ENCODE data around the gene TECPR1. TPM values are rescaled to one million over a fixed set of nuclear protein-coding genes. Genes with fewer than 3 reads are reported as not detected.

Gene TECPR1
- total RNA-seq, 1 experiment from 2014 or later: 26.4 TPM

GRCh38 chr7:98203964-98204605 is 47.9 kb downstream of the TECPR1 start:
- H3K36me3 Mint-ChIP-seq (ENCODE audit: insufficient read depth, unreplicated experiment): peaks cover 41% of the 10 kb centered on the region
- TF ChIP-seq CTCF (IDR thresholded peaks at IDR 0.05; ENCODE audit: insufficient read depth in 1 of 2, low read depth in 1 of 2, low read length in 1 of 2, severe bottlenecking in 1 of 2, unreplicated experiment in 1 of 2): no peak
- no peaks in the 10 kb centered on the region for H3K27me3 Mint-ChIP-seq (ENCODE audit: insufficient read depth, unreplicated experiment)
- H3K9me3 ChIP-seq: no peaks in the 10 kb centered on the region
- no peak overlapping the region for H3K4me3 ChIP-seq (ENCODE audit: low read depth, low read length)
- peak overlapping the region; percentile 50 for H3K27ac Mint-ChIP-seq (ENCODE audit: unreplicated experiment)
- CTCF ChIA-PET: no interaction called here
- peaks cover 7% of the 10 kb centered on the region for H3K4me1 ChIP-seq
- intact Hi-C loops (cut with micrococcal nuclease; ENCODE audit: unreplicated experiment): no loop called here
- peaks cover 7% of the 10 kb centered on the region for H3K4me1 Mint-ChIP-seq (ENCODE audit: low read depth, unreplicated experiment)
- no peak overlapping the region for H3K4me3 Mint-ChIP-seq (ENCODE audit: unreplicated experiment)
- H3K27me3 ChIP-seq (replicated peaks; ENCODE audit: control insufficient read depth, insufficient read depth, low read length): no peaks in the 10 kb centered on the region
- DNase-seq: no peak
- H3K36me3 ChIP-seq (ENCODE audit: control insufficient read depth, insufficient read depth, low read length): peaks cover 2% of the 10 kb centered on the region
- H3K9me3 Mint-ChIP-seq (ENCODE audit: unreplicated experiment): no peaks in the 10 kb centered on the region
- POLR2A ChIA-PET: no interaction called here
- BruUV-seq (replicated peaks): no TSS peak

GRCh38 chr7:98203261-98203963 is 48.6 kb downstream of the TECPR1 start:
- Histone ChIP-seq H3K4me3 (ENCODE audit: low read depth, low read length) (no peak overlapping the region), H3K9me3 (no peaks in the 10 kb centered on the region), H3K36me3 (ENCODE audit: control insufficient read depth, insufficient read depth, low read length) (peaks cover 2% of the 10 kb centered on the region), H3K4me1 (peaks cover 7% of the 10 kb centered on the region), H3K27me3 (replicated peaks; ENCODE audit: control insufficient read depth, insufficient read depth, low read length) (no peaks in the 10 kb centered on the region)
- TF ChIP-seq CTCF (IDR thresholded peaks at IDR 0.05; ENCODE audit: insufficient read depth in 1 of 2, low read depth in 1 of 2, low read length in 1 of 2, severe bottlenecking in 1 of 2, unreplicated experiment in 1 of 2): no peak
- ChIA-PET POLR2A (no interaction called here), CTCF (no interaction called here)
- BruUV-seq (replicated peaks): no TSS peak
- Mint-ChIP-seq H3K4me3 (ENCODE audit: unreplicated experiment) (no peak overlapping the region), H3K36me3 (ENCODE audit: insufficient read depth, unreplicated experiment) (peaks cover 41% of the 10 kb centered on the region), H3K27ac (ENCODE audit: unreplicated experiment) (no peak overlapping the region), H3K9me3 (ENCODE audit: unreplicated experiment) (no peaks in the 10 kb centered on the region), H3K4me1 (ENCODE audit: low read depth, unreplicated experiment) (peaks cover 7% of the 10 kb centered on the region), H3K27me3 (ENCODE audit: insufficient read depth, unreplicated experiment) (no peaks in the 10 kb centered on the region)
- no peak for DNase-seq
- intact Hi-C loops (cut with micrococcal nuclease; ENCODE audit: unreplicated experiment): no loop called here

- Histone ChIP-seq H3K27me3 (replicated peaks; ENCODE audit: control insufficient read depth, insufficient read depth, low read length) (no peaks in the 10 kb centered on the region), H3K4me1 (peaks cover 7% of the 10 kb centered on the region), H3K36me3 (ENCODE audit: control insufficient read depth, insufficient read depth, low read length) (peaks cover 2% of the 10 kb centered on the region), H3K9me3 (no peaks in the 10 kb centered on the region), H3K4me3 (ENCODE audit: low read depth, low read length) (no peak overlapping the region)
- no peaks in the 10 kb centered on the region for H3K9me3 Mint-ChIP-seq (ENCODE audit: unreplicated experiment)
- H3K4me1 Mint-ChIP-seq (ENCODE audit: low read depth, unreplicated experiment): peaks cover 7% of the 10 kb centered on the region
- DNase-seq: no peak
- ChIA-PET CTCF (no interaction called here), POLR2A (no interaction called here)
- H3K27me3 Mint-ChIP-seq (ENCODE audit: insufficient read depth, unreplicated experiment): no peaks in the 10 kb centered on the region
- no peak overlapping the region for H3K4me3 Mint-ChIP-seq (ENCODE audit: unreplicated experiment)
- peaks cover 39% of the 10 kb centered on the region for H3K36me3 Mint-ChIP-seq (ENCODE audit: insufficient read depth, unreplicated experiment)
- no peak overlapping the region for H3K27ac Mint-ChIP-seq (ENCODE audit: unreplicated experiment)
- TF ChIP-seq CTCF (IDR thresholded peaks at IDR 0.05; ENCODE audit: insufficient read depth in 1 of 2, low read depth in 1 of 2, low read length in 1 of 2, severe bottlenecking in 1 of 2, unreplicated experiment in 1 of 2): no peak
- intact Hi-C loops (cut with micrococcal nuclease; ENCODE audit: unreplicated experiment): no loop called here
- no TSS peak for BruUV-seq (replicated peaks)
Measured at GRCh38 chr7:98202367-98203195, 49.5 kb downstream of the TECPR1 start.
